HL-60 (cell line): Measurements from ENCODE around the gene MAEA.

Source experiments
- DNase-seq, 2 experiments: peaks; one replicate each; pipeline ENCODE4 v3.0.0-alpha.2; 2010 to 2020; ENCODE audit warnings: low read depth in 1 of 2, low spot score in 1 of 2
- H3K27ac ChIP-seq: fragments of 250-450 bp; sonication (Bioruptor Pico); replicated peaks from 2 replicates; pipeline ENCODE4 v1.5.1; 2020; ENCODE audit warnings: mild to moderate bottlenecking, moderate library complexity
- H3K27me3 ChIP-seq: fragments of 250-450 bp; sonication (Bioruptor Pico); 2 replicates; pipeline ENCODE4 v1.5.1; 2021; ENCODE audit warnings: mild to moderate bottlenecking, moderate library complexity; ENCODE audit not compliant: insufficient read depth, poor library complexity, severe bottlenecking
- H3K4me3 ChIP-seq: replicated peaks from 2 replicates; pipeline ENCODE4 v1.5.1; 2011; ENCODE audit warnings: mild to moderate bottlenecking, control low read depth, low read length; ENCODE audit not compliant: insufficient read depth
- GABPA ChIP-seq: IDR thresholded peaks from 2 replicates; pipeline ENCODE4 v1.6.1; 2012; ENCODE audit warnings: low read depth
- POLR2AphosphoS5 ChIP-seq: IDR thresholded peaks from 2 replicates; pipeline ENCODE4 v1.6.1; 2012; ENCODE audit warnings: low read depth
- SPI1 ChIP-seq: IDR thresholded peaks from 2 replicates; pipeline ENCODE4 v1.6.1; 2012; ENCODE audit warnings: low read depth, mild to moderate bottlenecking, borderline replicate concordance
- TF ChIP-seq, protein P1 (sequence below): IDR thresholded peaks from one replicate; pipeline ENCODE4 v1.5.1; 2011; ENCODE audit warnings: low read length, control low read depth, inconsistent platforms; ENCODE audit not compliant: insufficient read depth
- TF ChIP-seq, protein P2 (sequence below): IDR thresholded peaks from 2 replicates; pipeline ENCODE4 v1.6.1; 2012; ENCODE audit warnings: low read depth; ENCODE audit not compliant: insufficient replicate concordance

Gene MAEA

DNA sequence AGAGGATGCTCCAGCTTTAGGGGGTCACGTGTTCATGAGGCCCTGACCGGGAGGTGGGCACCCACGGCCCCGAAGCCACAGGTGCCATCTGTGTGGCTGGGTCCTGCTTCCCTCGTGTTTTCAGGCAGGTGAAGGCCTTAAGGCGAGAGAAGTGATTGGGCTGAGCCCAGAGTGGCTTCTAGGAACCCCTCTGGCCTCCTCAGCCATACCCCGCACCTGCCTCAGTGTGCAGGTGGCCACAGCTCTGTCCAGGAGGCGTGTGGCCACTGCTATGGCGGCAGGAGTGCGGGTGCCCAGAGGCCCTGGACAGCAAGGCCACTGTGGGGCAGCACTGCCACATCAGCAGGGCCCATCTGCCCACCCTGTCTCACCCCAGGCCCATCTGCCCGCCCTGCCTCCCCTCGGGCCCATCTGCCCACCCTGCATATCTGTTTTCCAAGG is 91.5 kb downstream of the MAEA start:
- Histone ChIP-seq H3K27ac (no peak overlapping the region), H3K4me3 (no peak overlapping the region), H3K27me3 (no peaks in the 10 kb centered on the region)
- DNase-seq: no peak
- TF ChIP-seq, protein P1, sequence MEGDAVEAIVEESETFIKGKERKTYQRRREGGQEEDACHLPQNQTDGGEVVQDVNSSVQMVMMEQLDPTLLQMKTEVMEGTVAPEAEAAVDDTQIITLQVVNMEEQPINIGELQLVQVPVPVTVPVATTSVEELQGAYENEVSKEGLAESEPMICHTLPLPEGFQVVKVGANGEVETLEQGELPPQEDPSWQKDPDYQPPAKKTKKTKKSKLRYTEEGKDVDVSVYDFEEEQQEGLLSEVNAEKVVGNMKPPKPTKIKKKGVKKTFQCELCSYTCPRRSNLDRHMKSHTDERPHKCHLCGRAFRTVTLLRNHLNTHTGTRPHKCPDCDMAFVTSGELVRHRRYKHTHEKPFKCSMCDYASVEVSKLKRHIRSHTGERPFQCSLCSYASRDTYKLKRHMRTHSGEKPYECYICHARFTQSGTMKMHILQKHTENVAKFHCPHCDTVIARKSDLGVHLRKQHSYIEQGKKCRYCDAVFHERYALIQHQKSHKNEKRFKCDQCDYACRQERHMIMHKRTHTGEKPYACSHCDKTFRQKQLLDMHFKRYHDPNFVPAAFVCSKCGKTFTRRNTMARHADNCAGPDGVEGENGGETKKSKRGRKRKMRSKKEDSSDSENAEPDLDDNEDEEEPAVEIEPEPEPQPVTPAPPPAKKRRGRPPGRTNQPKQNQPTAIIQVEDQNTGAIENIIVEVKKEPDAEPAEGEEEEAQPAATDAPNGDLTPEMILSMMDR: no peak
- TF ChIP-seq GABPA (no peak), POLR2AphosphoS5 (no peak), SPI1 (no peak)
- TF ChIP-seq, protein P2, sequence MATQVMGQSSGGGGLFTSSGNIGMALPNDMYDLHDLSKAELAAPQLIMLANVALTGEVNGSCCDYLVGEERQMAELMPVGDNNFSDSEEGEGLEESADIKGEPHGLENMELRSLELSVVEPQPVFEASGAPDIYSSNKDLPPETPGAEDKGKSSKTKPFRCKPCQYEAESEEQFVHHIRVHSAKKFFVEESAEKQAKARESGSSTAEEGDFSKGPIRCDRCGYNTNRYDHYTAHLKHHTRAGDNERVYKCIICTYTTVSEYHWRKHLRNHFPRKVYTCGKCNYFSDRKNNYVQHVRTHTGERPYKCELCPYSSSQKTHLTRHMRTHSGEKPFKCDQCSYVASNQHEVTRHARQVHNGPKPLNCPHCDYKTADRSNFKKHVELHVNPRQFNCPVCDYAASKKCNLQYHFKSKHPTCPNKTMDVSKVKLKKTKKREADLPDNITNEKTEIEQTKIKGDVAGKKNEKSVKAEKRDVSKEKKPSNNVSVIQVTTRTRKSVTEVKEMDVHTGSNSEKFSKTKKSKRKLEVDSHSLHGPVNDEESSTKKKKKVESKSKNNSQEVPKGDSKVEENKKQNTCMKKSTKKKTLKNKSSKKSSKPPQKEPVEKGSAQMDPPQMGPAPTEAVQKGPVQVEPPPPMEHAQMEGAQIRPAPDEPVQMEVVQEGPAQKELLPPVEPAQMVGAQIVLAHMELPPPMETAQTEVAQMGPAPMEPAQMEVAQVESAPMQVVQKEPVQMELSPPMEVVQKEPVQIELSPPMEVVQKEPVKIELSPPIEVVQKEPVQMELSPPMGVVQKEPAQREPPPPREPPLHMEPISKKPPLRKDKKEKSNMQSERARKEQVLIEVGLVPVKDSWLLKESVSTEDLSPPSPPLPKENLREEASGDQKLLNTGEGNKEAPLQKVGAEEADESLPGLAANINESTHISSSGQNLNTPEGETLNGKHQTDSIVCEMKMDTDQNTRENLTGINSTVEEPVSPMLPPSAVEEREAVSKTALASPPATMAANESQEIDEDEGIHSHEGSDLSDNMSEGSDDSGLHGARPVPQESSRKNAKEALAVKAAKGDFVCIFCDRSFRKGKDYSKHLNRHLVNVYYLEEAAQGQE: no peak

DNA sequence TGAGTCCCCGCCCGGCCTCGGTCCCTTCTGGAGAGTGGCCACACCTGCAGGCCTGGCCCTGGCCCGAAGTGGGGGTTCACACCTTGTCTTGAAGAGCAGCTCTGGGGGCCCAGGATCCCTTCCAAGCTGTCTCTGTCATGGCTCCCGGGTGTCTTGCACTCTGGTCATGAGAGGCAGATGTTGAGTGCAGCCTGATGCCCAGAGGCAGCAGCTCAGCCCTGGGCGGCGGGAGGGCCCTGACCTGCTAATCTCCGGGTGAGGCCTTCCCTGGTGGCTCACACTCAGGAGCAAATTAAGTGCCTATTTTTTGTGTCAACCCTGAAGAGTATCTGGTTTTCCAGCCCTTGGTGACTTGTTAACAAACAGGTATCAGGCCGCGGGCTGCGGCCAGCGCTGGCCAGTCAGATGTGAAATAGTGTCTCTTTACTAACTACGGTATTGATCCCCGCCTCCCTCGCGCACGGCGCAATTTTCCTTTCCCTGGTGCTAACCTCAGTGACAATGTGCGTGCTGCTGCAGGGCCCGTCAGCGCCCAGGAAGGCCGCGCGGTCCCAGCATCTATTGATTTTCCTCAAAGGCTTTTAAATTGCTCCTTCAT is 92.4 kb downstream of the MAEA start:
- DNase-seq: no peak
- Histone ChIP-seq H3K4me3 (no peak overlapping the region), H3K27me3 (no peaks in the 10 kb centered on the region), H3K27ac (no peak overlapping the region)
- TF ChIP-seq, protein P2: no peak
- TF ChIP-seq GABPA (no peak), POLR2AphosphoS5 (no peak), SPI1 (no peak)
- TF ChIP-seq, protein P1: no peak

DNA sequence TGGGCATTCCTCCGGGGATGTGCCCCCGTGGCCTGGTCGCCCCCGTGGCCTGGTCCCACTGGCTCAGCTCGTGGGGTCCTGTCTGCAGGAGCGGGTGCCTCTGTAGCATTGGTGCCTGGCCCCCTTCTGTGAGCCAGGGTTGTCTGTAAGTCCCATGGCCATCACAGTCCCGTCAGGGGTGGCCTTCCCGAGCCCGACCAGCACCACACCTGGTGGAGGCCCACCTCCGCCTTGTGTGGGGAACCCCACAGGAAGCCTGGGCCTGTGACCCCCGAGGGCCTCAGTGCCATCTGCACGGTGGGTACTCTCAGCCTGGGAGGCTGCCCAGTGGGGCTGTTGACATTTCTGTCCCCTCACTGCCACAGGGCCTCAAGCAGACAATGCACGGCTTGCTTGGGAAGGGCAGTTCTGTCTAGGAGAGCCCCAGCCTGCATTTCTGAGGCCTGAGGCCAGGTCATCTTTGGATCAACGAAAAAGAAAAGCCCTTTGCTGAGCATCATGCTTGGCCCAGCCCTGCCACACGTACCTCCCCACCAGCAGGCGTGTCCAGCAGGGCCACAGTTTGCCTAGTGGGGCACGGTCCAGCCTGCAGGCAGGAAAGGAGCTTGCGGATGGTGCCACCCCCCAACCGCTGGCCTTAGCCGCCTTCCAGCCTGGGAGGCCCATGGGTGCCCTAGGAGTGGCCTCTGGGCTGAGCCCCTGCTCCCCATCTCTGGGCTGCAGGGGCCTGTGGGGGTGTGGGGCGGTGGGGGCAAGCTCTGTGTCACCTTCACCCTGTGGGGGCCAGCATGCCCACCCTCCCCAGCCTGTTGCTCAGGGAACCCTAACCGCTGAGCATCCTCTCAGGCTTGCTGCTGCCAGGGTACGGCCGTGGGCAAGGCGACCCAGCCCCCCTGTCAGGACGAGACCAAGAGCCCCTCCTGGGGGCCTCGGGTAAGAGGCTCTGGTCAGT is 93.4 kb downstream of the MAEA start:
- TF ChIP-seq SPI1 (no peak), POLR2AphosphoS5 (no peak), GABPA (no peak)
- TF ChIP-seq, protein P1: no peak
- TF ChIP-seq, protein P2: no peak
- H3K27ac ChIP-seq: no peak overlapping the region
- H3K27me3 ChIP-seq: no peaks in the 10 kb centered on the region
- no peak overlapping the region for H3K4me3 ChIP-seq
- no peak for DNase-seq
